H1 (cell line): ENCODE data around the gene WNT3A. TPM values are rescaled to one million over a fixed set of nuclear protein-coding genes. Genes with fewer than 3 reads are reported as not detected.

ENCODE experiments used
- SIN3A ChIP-seq, 2 experiments: IDR thresholded peaks in 1 of 2; conservative IDR thresholded peaks in 1 of 2; 2 replicates each; pipeline ENCODE4 v1.6.1; 2011 to 2012; ENCODE audit warnings: low read length in 2 of 2, improper control_type of control experiment in 1 of 2, low read depth in 1 of 2, mild to moderate bottlenecking in 1 of 2
- polyA plus RNA-seq, 7 experiments: library from polyadenylated mRNA; depleted of rRNA in 3 of 7; stranded (reverse) in 5 of 7; unstranded in 2 of 7; fragments of >200 nt in 5 of 7; fragments of 200-250 nt in 2 of 7; gene quantifications; 1 replicate in 5 of 7; 2 replicates in 1 of 7; 4 replicates in 1 of 7; pipeline versions ENCODE4 v1.2.1 to v1.2.3, GENCODE V29; 2011 to 2013; ENCODE audit warnings: missing spikeins in 2 of 7, mixed read lengths in 2 of 7
- total RNA-seq: library from RNA; stranded (reverse); fragmentation: NEBNext Ultra II Directional; extraction: Animal tissue kit (Norgen Biotek cat#: 25700); gene quantifications from 2 replicates; pipeline ENCODE4 v1.2.1, GENCODE V29; 2021

The WNT3A gene
- total and polyA plus RNA-seq, 2 of the 8 experiments (the other 6 are each of a cell fraction or from before 2014, with no cell fraction given): 0.08 to 0.19 TPM

DNA sequence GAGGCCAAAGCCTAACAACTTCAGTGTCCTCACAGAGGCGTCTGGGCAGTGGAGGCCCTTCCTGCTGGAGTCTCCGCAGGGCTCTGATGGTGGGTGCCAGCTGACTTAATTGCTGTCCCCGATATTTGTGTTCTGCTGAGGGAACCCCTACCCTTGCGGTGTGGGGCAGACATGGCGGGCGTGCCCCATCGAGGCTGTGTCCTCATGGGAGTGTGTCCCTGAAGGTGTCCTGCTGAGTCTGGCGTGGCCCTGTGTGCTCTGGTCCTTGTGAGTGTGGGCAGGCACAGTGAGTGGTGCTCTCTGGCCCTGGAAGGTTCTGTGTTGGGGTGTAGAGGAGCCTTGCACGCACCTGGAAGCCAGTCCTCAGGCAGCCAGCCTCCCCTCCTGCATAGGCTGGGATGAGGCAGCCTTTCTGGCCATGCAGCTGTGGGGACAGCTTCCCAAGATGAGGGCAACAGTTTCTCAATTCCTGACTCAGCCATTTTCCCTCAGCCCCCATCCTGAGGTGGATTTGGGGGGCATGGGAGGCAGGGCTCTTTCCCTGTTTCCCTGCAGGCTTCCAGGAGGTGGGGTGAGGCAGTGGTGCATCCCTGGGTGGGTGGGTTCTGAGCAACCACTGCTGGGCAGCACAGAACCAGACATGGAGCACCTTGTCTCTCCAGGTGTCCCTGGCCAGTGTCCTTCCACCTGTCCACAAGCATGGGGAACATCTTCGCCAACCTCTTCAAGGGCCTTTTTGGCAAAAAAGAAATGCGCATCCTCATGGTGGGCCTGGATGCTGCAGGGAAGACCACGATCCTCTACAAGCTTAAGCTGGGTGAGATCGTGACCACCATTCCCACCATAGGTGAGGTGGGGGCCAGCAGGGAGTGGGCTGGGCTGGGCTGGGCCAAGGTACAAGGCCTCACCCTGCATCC is 89.9 kb downstream of the WNT3A start (continued):
- TF ChIP-seq SIN3A (conservative IDR thresholded peaks at IDR 0.05 in 1 of 2, IDR thresholded peaks at IDR 0.05 in 1 of 2; ENCODE audit: low read depth in 1 of 2, low read length in 2 of 2): no peak
